Stimulated activated naive CD8-positive, alpha-beta T cell treated with anti-CD3 and anti-CD28 coated beads, Interleukin-15, Interleukin-2, amounts not matched to agents 100 ng/mL and 50 ng/mL, for 24 hours (primary cell): ENCODE results near the gene TRIM67.

Source experiments
- H3K27ac Mint-ChIP-seq: one replicate; pipeline ENCODE4 v1.8.0; 2021; ENCODE audit warnings: mild to moderate bottlenecking, mixed read lengths
- H3K27me3 Mint-ChIP-seq: one replicate; pipeline ENCODE4 v1.8.0; 2021; ENCODE audit warnings: mixed read lengths
- H3K36me3 Mint-ChIP-seq: one replicate; pipeline ENCODE4 v1.8.0; 2021; ENCODE audit warnings: low read depth, mixed read lengths
- H3K4me1 Mint-ChIP-seq: one replicate; pipeline ENCODE4 v1.8.0; 2021; ENCODE audit warnings: low read depth, mixed read lengths
- H3K4me3 Mint-ChIP-seq: one replicate; pipeline ENCODE4 v1.8.0; 2021; ENCODE audit warnings: mild to moderate bottlenecking, mixed read lengths
- H3K9me3 Mint-ChIP-seq: one replicate; pipeline ENCODE4 v1.8.0; 2021; ENCODE audit warnings: mixed read lengths

Gene TRIM67

GRCh38 chr1:231162970-231163829, 1.3 kb downstream of the TRIM67 start:
- H3K27me3 Mint-ChIP-seq: peaks cover 64% of the 10 kb centered on the region
- no peaks in the 10 kb centered on the region for H3K36me3 Mint-ChIP-seq
- H3K9me3 Mint-ChIP-seq: no peaks in the 10 kb centered on the region
- H3K27ac Mint-ChIP-seq: no peak overlapping the region
- peaks cover 3% of the 10 kb centered on the region for H3K4me1 Mint-ChIP-seq
- no peak overlapping the region for H3K4me3 Mint-ChIP-seq

- H3K9me3 Mint-ChIP-seq: no peaks in the 10 kb centered on the region
- H3K36me3 Mint-ChIP-seq: no peaks in the 10 kb centered on the region
- H3K27me3 Mint-ChIP-seq: peaks cover 66% of the 10 kb centered on the region
- no peak overlapping the region for H3K27ac Mint-ChIP-seq
- no peak overlapping the region for H3K4me3 Mint-ChIP-seq
- peaks cover 3% of the 10 kb centered on the region for H3K4me1 Mint-ChIP-seq
These were observed 2.1 kb downstream of the TRIM67 start for GRCh38 chr1:231163830-231164427.

DNA sequence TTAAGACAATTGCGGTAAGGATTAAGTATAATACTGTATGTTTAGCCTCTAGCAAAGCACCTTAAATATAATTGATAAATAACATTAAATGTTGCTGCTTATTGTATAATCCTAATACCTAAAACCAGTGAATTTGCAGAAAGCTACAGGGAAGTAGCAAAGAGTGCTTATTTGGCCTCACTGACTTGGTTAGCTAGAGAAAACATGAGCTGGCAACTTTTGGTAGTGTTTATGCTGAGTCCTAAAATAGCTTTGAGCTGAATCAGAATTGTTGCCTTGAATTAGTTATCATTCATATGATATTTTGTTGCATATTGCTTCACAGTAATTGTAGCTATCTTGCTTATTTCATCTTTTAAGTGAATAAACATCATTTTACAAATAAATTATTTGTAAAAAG, 3.5 kb downstream of the TRIM67 start:
- H3K27me3 Mint-ChIP-seq: peaks cover 51% of the 10 kb centered on the region
- H3K36me3 Mint-ChIP-seq: no peaks in the 10 kb centered on the region
- H3K4me3 Mint-ChIP-seq: no peak overlapping the region
- no peaks in the 10 kb centered on the region for H3K9me3 Mint-ChIP-seq
- H3K4me1 Mint-ChIP-seq: peaks cover 3% of the 10 kb centered on the region
- no peak overlapping the region for H3K27ac Mint-ChIP-seq

DNA sequence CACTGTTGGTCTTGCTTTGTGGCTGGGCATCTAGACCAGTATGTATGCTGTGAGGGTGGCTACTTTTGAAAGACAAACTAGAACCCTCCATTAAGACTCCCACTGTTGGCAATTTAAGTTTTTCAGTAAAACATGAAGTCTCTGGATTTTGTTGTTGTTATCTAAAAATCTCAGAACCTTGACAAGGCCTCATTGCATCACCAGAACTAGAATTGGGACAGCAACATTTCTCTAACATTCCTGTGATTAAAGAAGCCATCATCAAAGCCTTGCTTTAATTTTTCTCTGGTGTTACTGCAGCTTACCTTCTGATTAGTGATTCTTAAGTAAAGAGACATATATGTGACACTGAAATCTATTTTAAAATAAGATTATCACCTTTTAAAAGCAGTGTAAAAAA, 4.5 kb downstream of the TRIM67 start:
- Mint-ChIP-seq H3K4me3 (no peak overlapping the region), H3K36me3 (no peaks in the 10 kb centered on the region), H3K27me3 (peaks cover 47% of the 10 kb centered on the region), H3K4me1 (peaks cover 3% of the 10 kb centered on the region), H3K9me3 (no peaks in the 10 kb centered on the region), H3K27ac (no peak overlapping the region)

DNA sequence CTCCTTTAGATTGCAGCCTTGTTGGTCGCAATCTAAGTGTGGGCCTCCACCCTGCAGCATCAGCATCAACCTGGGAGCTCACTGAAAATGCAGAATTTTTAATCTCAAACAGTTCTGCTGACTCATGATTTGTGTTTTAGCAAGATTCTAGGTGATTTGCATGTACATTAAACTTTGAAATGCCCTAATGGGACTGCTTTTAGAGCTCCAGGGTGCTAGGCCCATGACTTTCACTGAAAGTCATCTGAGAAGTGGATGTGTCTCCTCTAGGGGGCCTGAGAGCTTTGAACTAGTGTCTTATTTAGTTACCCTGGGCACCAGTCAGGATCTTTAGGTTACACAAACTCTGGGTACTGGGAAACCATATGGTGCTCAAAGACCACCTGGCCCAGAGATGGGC, 9.0 kb downstream of the TRIM67 start:
- peaks cover 53% of the 10 kb centered on the region for H3K27me3 Mint-ChIP-seq
- H3K9me3 Mint-ChIP-seq: no peaks in the 10 kb centered on the region
- no peak overlapping the region for H3K27ac Mint-ChIP-seq
- no peaks in the 10 kb centered on the region for H3K4me1 Mint-ChIP-seq
- H3K4me3 Mint-ChIP-seq: no peak overlapping the region
- no peaks in the 10 kb centered on the region for H3K36me3 Mint-ChIP-seq

DNA sequence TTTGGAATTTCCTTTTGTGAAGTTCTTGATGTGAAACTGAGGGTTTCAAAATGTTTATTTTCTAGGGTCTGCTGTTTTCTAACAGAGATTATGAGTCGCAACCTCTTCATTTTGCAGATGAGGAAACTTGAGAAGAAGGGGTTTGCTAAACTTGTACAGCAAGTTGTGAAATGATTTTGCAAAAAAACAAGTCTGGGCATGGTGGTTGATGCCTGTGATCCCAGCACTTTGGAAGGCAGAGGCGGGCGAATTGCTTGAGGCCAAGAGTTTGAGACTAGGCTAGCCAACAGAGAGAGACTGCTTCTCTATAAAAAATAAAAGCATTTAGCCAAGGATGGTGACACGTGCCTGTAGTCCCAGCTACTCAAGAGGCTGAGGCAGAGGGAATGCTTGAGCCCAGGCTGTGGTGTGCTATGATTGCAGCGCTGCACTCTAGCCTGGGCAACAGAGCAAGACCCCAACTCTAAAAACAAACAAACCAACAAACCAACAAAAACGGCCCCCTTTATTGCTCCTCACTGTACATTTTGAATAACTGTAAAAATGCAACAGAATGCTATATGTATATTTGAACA, 9.9 kb downstream of the TRIM67 start:
- H3K36me3 Mint-ChIP-seq: no peaks in the 10 kb centered on the region
- H3K27me3 Mint-ChIP-seq: peaks cover 52% of the 10 kb centered on the region
- no peak overlapping the region for H3K4me3 Mint-ChIP-seq
- H3K4me1 Mint-ChIP-seq: no peaks in the 10 kb centered on the region
- H3K27ac Mint-ChIP-seq: no peak overlapping the region
- no peaks in the 10 kb centered on the region for H3K9me3 Mint-ChIP-seq

DNA sequence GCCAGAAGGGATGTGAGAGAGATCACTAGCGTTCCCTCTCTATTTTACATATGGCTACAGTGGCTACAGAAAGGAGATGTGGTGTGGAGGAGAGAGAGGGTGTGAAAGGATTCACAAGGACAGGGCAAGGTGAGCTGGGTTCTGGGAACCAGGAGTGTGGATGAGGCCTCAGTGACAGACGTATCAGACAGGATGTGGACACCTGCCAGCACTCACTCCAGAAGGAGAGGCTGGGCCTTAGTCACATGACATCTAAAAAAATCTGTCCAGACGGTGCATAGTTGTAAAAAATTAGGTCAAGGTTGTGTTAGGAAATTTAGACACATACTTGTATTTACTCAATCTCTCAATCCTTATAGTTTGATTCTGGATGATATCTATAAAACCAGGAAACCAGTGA, 10.6 kb downstream of the TRIM67 start:
- peaks cover 54% of the 10 kb centered on the region for H3K27me3 Mint-ChIP-seq
- no peaks in the 10 kb centered on the region for H3K9me3 Mint-ChIP-seq
- no peaks in the 10 kb centered on the region for H3K36me3 Mint-ChIP-seq
- H3K27ac Mint-ChIP-seq: no peak overlapping the region
- H3K4me3 Mint-ChIP-seq: no peak overlapping the region
- no peaks in the 10 kb centered on the region for H3K4me1 Mint-ChIP-seq

DNA sequence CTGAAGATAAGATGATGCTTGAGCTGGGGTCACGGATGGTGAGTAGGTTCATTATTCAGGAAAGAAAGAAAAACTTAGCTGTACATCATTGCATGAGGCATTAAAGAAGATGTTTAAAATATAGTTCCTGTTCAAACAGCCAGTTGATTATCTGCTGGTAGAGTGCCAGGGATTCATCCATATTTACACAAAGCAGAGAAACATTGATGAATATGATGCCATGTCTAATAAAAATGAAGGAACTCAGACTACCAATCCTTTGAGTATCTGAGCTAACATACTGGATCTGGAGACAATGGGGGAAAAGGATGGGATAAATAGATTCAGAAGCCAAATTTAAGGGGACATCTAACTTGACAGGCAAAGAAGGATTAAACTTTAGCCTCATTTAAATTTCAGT, 14.6 kb downstream of the TRIM67 start:
- H3K27me3 Mint-ChIP-seq: peaks cover 67% of the 10 kb centered on the region
- no peaks in the 10 kb centered on the region for H3K9me3 Mint-ChIP-seq
- H3K27ac Mint-ChIP-seq: no peak overlapping the region
- H3K4me3 Mint-ChIP-seq: no peak overlapping the region
- no peaks in the 10 kb centered on the region for H3K4me1 Mint-ChIP-seq
- H3K36me3 Mint-ChIP-seq: no peaks in the 10 kb centered on the region

DNA sequence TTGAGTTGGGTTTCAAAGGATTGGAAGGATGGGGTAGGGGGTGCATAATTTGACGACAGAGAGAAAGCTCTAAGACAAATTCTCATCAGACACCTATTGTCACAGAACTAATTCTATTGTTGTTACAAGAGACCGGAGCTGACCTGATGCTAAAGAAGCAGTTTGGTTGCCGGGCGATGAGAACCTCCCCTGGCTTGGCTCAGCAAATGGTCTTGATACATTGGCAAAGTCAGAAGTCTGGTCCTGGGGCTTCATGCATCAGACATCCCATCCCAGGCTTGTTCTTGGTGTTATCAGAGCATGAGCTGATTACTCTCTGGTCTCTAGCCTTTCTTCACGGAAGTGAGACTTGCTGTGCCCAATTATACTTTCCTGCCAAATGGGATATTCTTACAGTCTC, 15.4 kb downstream of the TRIM67 start:
- no peak overlapping the region for H3K4me3 Mint-ChIP-seq
- no peaks in the 10 kb centered on the region for H3K4me1 Mint-ChIP-seq
- H3K36me3 Mint-ChIP-seq: no peaks in the 10 kb centered on the region
- peaks cover 65% of the 10 kb centered on the region for H3K27me3 Mint-ChIP-seq
- no peaks in the 10 kb centered on the region for H3K9me3 Mint-ChIP-seq
- H3K27ac Mint-ChIP-seq: no peak overlapping the region

DNA sequence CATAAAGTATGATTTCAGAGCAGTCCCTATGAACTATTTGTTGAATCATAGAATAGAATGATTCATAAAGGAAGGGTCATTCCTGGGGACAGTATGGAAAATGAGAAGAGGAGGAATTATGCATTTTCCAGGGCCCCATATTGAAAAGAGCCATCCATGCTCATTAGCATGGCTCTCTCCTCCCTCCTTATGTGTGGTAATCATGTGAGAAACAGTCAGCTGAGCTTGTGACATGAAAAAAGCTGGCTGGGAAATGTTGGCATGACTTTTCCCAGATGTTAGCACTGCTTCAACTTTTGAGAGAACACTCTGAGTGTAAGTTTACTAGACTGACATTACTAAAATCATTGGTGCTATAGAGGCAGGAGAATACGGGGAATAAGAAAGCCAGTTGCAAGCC, 16.1 kb downstream of the TRIM67 start:
- H3K4me3 Mint-ChIP-seq: no peak overlapping the region
- peaks cover 61% of the 10 kb centered on the region for H3K27me3 Mint-ChIP-seq
- no peaks in the 10 kb centered on the region for H3K9me3 Mint-ChIP-seq
- H3K36me3 Mint-ChIP-seq: no peaks in the 10 kb centered on the region
- no peak overlapping the region for H3K27ac Mint-ChIP-seq
- no peaks in the 10 kb centered on the region for H3K4me1 Mint-ChIP-seq

- Mint-ChIP-seq H3K4me1 (no peaks in the 10 kb centered on the region), H3K4me3 (no peak overlapping the region), H3K9me3 (no peaks in the 10 kb centered on the region), H3K27me3 (peaks cover 55% of the 10 kb centered on the region), H3K27ac (no peak overlapping the region), H3K36me3 (no peaks in the 10 kb centered on the region)
These were observed 17.1 kb downstream of the TRIM67 start for GRCh38 chr1:231178970-231179369.

- Mint-ChIP-seq H3K36me3 (no peaks in the 10 kb centered on the region), H3K4me3 (no peak overlapping the region), H3K27ac (no peak overlapping the region), H3K27me3 (peaks cover 51% of the 10 kb centered on the region), H3K4me1 (no peaks in the 10 kb centered on the region), H3K9me3 (no peaks in the 10 kb centered on the region)
These were observed 18.2 kb downstream of the TRIM67 start for GRCh38 chr1:231180034-231180433.

- H3K27me3 Mint-ChIP-seq: peaks cover 47% of the 10 kb centered on the region
These were observed 19.4 kb downstream of the TRIM67 start for GRCh38 chr1:231181271-231181670.

GRCh38 chr1:231182317-231182716, 20.5 kb downstream of the TRIM67 start:
- H3K4me3 Mint-ChIP-seq: no peak overlapping the region
- no peaks in the 10 kb centered on the region for H3K4me1 Mint-ChIP-seq
- H3K9me3 Mint-ChIP-seq: no peaks in the 10 kb centered on the region
- H3K27ac Mint-ChIP-seq: no peak overlapping the region
- no peaks in the 10 kb centered on the region for H3K36me3 Mint-ChIP-seq
- peaks cover 48% of the 10 kb centered on the region for H3K27me3 Mint-ChIP-seq

More at GRCh38 chr1:231181271-231181670, 19.4 kb downstream of the TRIM67 start:
- no peaks in the 10 kb centered on the region for H3K9me3 Mint-ChIP-seq
- H3K4me3 Mint-ChIP-seq: no peak overlapping the region
- no peak overlapping the region for H3K27ac Mint-ChIP-seq
- no peaks in the 10 kb centered on the region for H3K4me1 Mint-ChIP-seq
- H3K36me3 Mint-ChIP-seq: no peaks in the 10 kb centered on the region
